CD14-positive monocyte (primary cell): ENCODE measurements around the gene PKD1. TPM values are rescaled to one million over a fixed set of nuclear protein-coding genes. Genes with fewer than 3 reads are reported as not detected.

ENCODE experiments used
- DNase-seq, 3 donors: peaks; one replicate each; pipeline ENCODE4 v3.0.0-alpha.2; 2011 to 2022
- H2AFZ ChIP-seq: 2 replicates; pipeline ENCODE4 v1.6.0; 2012; ENCODE audit warnings: mild to moderate bottlenecking, low read depth, low read length, inconsistent platforms; ENCODE audit not compliant: insufficient read depth, poor library complexity, severe bottlenecking
- H3K27ac ChIP-seq, 2 donors: 1 replicate in 1 of 2; 2 replicates in 1 of 2; pipeline ENCODE4 v1.5.1; 2012 to 2013; ENCODE audit warnings: low read length in 2 of 2, control low read depth in 1 of 2, inconsistent platforms in 1 of 2, low read depth in 1 of 2, mild to moderate bottlenecking in 1 of 2
- H3K27me3 ChIP-seq, 2 donors: one replicate each; pipeline versions ENCODE4 v1.6.0 to v1.6.1; 2011 to 2013; ENCODE audit warnings: low read length in 2 of 2; ENCODE audit not compliant: control insufficient read depth in 2 of 2, insufficient read depth in 2 of 2
- H3K36me3 ChIP-seq, 2 donors: replicated peaks in 1 of 2; 1 replicate in 1 of 2; 2 replicates in 1 of 2; pipeline versions ENCODE4 v1.5.1 to v1.6.1; 2012 to 2013; ENCODE audit warnings: low read length in 2 of 2, control low read depth in 1 of 2, inconsistent platforms in 1 of 2, mild to moderate bottlenecking in 1 of 2; ENCODE audit not compliant: insufficient read depth in 2 of 2, control insufficient read depth in 1 of 2
- H3K4me1 ChIP-seq, 2 donors: 1 replicate in 1 of 2; 2 replicates in 1 of 2; pipeline versions ENCODE4 v1.5.1 to v1.6.1; 2012 to 2013; ENCODE audit warnings: low read length in 2 of 2, control low read depth in 1 of 2, inconsistent platforms in 1 of 2, mild to moderate bottlenecking in 1 of 2, moderate library complexity in 1 of 2; ENCODE audit not compliant: insufficient read depth in 2 of 2, control insufficient read depth in 1 of 2
- H3K4me2 ChIP-seq: replicated peaks from 2 replicates; pipeline ENCODE3; 2012; ENCODE audit warnings: low read length, moderate library complexity, mild to moderate bottlenecking; ENCODE audit not compliant: poor library complexity, severe bottlenecking; ENCODE audit errors: extremely low read depth
- H3K4me3 ChIP-seq, 3 experiments: fragments of 200-600 bp in 1 of 3; sonication (generic) in 1 of 3; replicated peaks in 1 of 3; 1 replicate in 2 of 3; 2 replicates in 1 of 3; pipeline ENCODE4 v1.5.1; 2011 to 2013; ENCODE audit warnings: low read length in 3 of 3, mild to moderate bottlenecking in 3 of 3, control low read depth in 2 of 3, low read depth in 2 of 3, inconsistent platforms in 1 of 3, moderate library complexity in 1 of 3
- H3K79me2 ChIP-seq: 2 replicates; pipeline ENCODE4 v1.6.0; 2012; ENCODE audit warnings: mild to moderate bottlenecking, control low read depth, inconsistent platforms, low read length, moderate library complexity; ENCODE audit not compliant: insufficient read depth
- H3K9ac ChIP-seq: 2 replicates; pipeline ENCODE4 v1.6.0; 2017; ENCODE audit warnings: low read length, mild to moderate bottlenecking; ENCODE audit not compliant: insufficient read depth, poor library complexity, severe bottlenecking
- H3K9me3 ChIP-seq, 2 donors: replicated peaks in 1 of 2; 1 replicate in 1 of 2; 2 replicates in 1 of 2; pipeline versions ENCODE4 v1.5.1 to v1.6.1; 2012 to 2013; ENCODE audit warnings: low read length in 2 of 2, control low read depth in 1 of 2; ENCODE audit not compliant: control insufficient read depth in 1 of 2, insufficient read depth in 1 of 2
- H4K20me1 ChIP-seq: 2 replicates; pipeline ENCODE4 v1.6.0; 2012; ENCODE audit warnings: mild to moderate bottlenecking, low read length, control low read depth, moderate library complexity; ENCODE audit not compliant: insufficient read depth
- H3K27ac Mint-ChIP-seq, 7 donors: one replicate each; pipeline ENCODE4 v1.8.0; 2020; ENCODE audit warnings: mild to moderate bottlenecking in 7 of 7, mixed read lengths in 7 of 7, moderate library complexity in 6 of 7, inconsistent platforms in 2 of 7
- H3K27me3 Mint-ChIP-seq, 3 donors: one replicate each; pipeline ENCODE4 v1.8.0; 2021 to 2022; ENCODE audit warnings: low read depth in 3 of 3, mild to moderate bottlenecking in 3 of 3, mixed read lengths in 3 of 3, moderate library complexity in 3 of 3, inconsistent platforms in 1 of 3
- H3K36me3 Mint-ChIP-seq, 2 donors: one replicate each; pipeline ENCODE4 v1.8.0; 2020; ENCODE audit warnings: mixed read lengths in 2 of 2, inconsistent platforms in 1 of 2, mild to moderate bottlenecking in 1 of 2
- H3K4me1 Mint-ChIP-seq: one replicate; pipeline ENCODE4 v1.8.0; 2020; ENCODE audit warnings: mild to moderate bottlenecking, mixed read lengths
- H3K4me3 Mint-ChIP-seq, 2 donors: one replicate each; pipeline ENCODE4 v1.8.0; 2020; ENCODE audit warnings: mild to moderate bottlenecking in 2 of 2, mixed read lengths in 2 of 2, moderate library complexity in 1 of 2
- H3K9me3 Mint-ChIP-seq, 7 donors: one replicate each; pipeline ENCODE4 v1.8.0; 2020 to 2022; ENCODE audit warnings: mixed read lengths in 7 of 7, mild to moderate bottlenecking in 6 of 7, moderate library complexity in 6 of 7, inconsistent platforms in 2 of 7
- CTCF ChIP-seq: fragments of 200-600 bp; IDR thresholded peaks from one replicate; pipeline ENCODE4 v1.8.0; 2022; ENCODE audit warnings: antibody characterized with exemption, mild to moderate bottlenecking
- WGBS: methylation state at CpG from one replicate; pipeline ENCODE4 v1.1.5; 2013; ENCODE audit warnings: missing lambda C conversion rate; ENCODE audit not compliant: insufficient coverage; 5-methylcytosine and 5-hydroxymethylcytosine counted together
- intact Hi-C, 2 donors: fragments of 100-400 bp; cut with micrococcal nuclease; formaldehyde crosslinking; loops; one replicate each; pipeline versions ENCODE4 v1.15.0 to v1.15.1; 2023
- polyA plus RNA-seq, 3 donors: library from polyadenylated mRNA; depleted of rRNA in 1 of 3; unstranded in 2 of 3; stranded (reverse) in 1 of 3; fragments of 300-500 nt in 2 of 3; fragments of >200 nt in 1 of 3; fragmentation: Illumina TruSeq in 2 of 3; gene quantifications; 1 replicate in 2 of 3; 2 replicates in 1 of 3; pipeline ENCODE4 v1.2.3, GENCODE V29; 2012 to 2021

Gene PKD1
- polyA plus RNA-seq, 3 donors = 0.22 to 53.8 (median 1.6) TPM

- no peaks in the 10 kb centered on the region for H3K9me3 ChIP-seq
- over 99% methylated on average over 22 of the region's 23 CpGs for WGBS
- H3K27me3 ChIP-seq = peaks cover 0 to 3% of the 10 kb centered on the region in 2 donors
- intact Hi-C loops = no loop called here
- Mint-ChIP-seq H3K36me3 (peaks cover 38 to 56% of the 10 kb centered on the region in 2 donors), H3K27ac (no peak overlapping the region), H3K27me3 (peaks cover 0 to 3% (median 2%) of the 10 kb centered on the region in 3 donors), H3K4me3 (no peak overlapping the region), H3K9me3 (peaks cover 0 to 2% (median 0%) of the 10 kb centered on the region in 7 donors), H3K4me1 (no peaks in the 10 kb centered on the region)
- H2AFZ ChIP-seq = no peak overlapping the region
- H3K4me3 ChIP-seq = no peak overlapping the region
- no peak overlapping the region for H3K9ac ChIP-seq
- no peaks in the 10 kb centered on the region for H4K20me1 ChIP-seq
- H3K4me1 ChIP-seq = no peaks in the 10 kb centered on the region
- H3K36me3 ChIP-seq = peaks cover 49 to 64% of the 10 kb centered on the region in 2 donors
- no peak overlapping the region for H3K4me2 ChIP-seq
- no peak for TF ChIP-seq CTCF
- H3K79me2 ChIP-seq = no peaks in the 10 kb centered on the region
- H3K27ac ChIP-seq = no peak overlapping the region
- no peak for DNase-seq
These were observed 40.3 kb upstream of the PKD1 start for GRCh38 chr16:2176047-2176446.

- no peak for TF ChIP-seq CTCF
- Mint-ChIP-seq H3K4me3 (no peak overlapping the region), H3K27me3 (peaks cover 0 to 3% (median 2%) of the 10 kb centered on the region in 3 donors), H3K27ac (no peak overlapping the region), H3K9me3 (peaks cover 0 to 2% (median 0%) of the 10 kb centered on the region in 7 donors), H3K36me3 (peaks cover 38 to 58% of the 10 kb centered on the region in 2 donors), H3K4me1 (no peaks in the 10 kb centered on the region)
- H3K79me2 ChIP-seq = no peaks in the 10 kb centered on the region
- no peaks in the 10 kb centered on the region for H3K9me3 ChIP-seq
- 95% methylated on average over 10 of the region's 10 CpGs for WGBS
- no peaks in the 10 kb centered on the region for H3K4me1 ChIP-seq
- H3K27me3 ChIP-seq = peaks cover 0 to 3% of the 10 kb centered on the region in 2 donors
- no peak overlapping the region for H3K9ac ChIP-seq
- no peak overlapping the region for H3K4me2 ChIP-seq
- no peak overlapping the region for H3K27ac ChIP-seq
- no peaks in the 10 kb centered on the region for H4K20me1 ChIP-seq
- H3K4me3 ChIP-seq = no peak overlapping the region
- no peak for DNase-seq
- H2AFZ ChIP-seq = no peak overlapping the region
- intact Hi-C loops = no loop called here
- peaks cover 55 to 70% of the 10 kb centered on the region in 2 donors for H3K36me3 ChIP-seq
These were observed 39.8 kb upstream of the PKD1 start for GRCh38 chr16:2175454-2175853.
